ENCODE measurements around the gene OLR1.

- TF ChIP-seq GATA2 (IDR thresholded peaks at IDR 0.05; ENCODE audit: low read depth, low read length), result no peak
- TF ChIP-seq GATA3 (IDR thresholded peaks at IDR 0.05; ENCODE audit: low read depth, low read length), result no peak
These were observed 43.2 kb downstream of the OLR1 start for GRCh38 chr12:10128687-10129086.
